NCI-H446 (cell line): ENCODE data around the gene NT5C3A.
"Not testable (repeated sequence)": the region's sequence is repeated elsewhere in the genome, so short reads cannot be mapped to it uniquely, and the experiment has no call there.

Experiments used
- DNase-seq, 2 experiments: peaks; one replicate each; lab custom pipeline; 2025; lab: John Stamatoyannopoulos, UW

NT5C3A gene

GRCh38 chr7:33062023-33062781 lies at the start of gene NT5C3A:
NT5C3A (minus strand) TSS chr7:33062776; CDS start chr7:33062705, 71 bp downstream.
- peak in 1 of 2 experiments; percentile 39 for DNase-seq

- DNase-seq = no peak
Measured at GRCh38 chr7:33111614-33112013, 49.0 kb upstream of the NT5C3A start.

GRCh38 chr7:33109758-33110238 lies 47.2 kb upstream of the NT5C3A start:
- DNase-seq = peak in 1 of 2 experiments; percentile 24

- peak; percentile 47 to 79 for DNase-seq
Measured at GRCh38 chr7:33109005-33109757, 46.6 kb upstream of the NT5C3A start, which contains the start of gene RP9. RP9 (minus strand) TSS chr7:33109404; CDS start chr7:33109372, 32 bp downstream.

- no peak for DNase-seq
Measured at GRCh38 chr7:33108554-33109004, 46.0 kb upstream of the NT5C3A start.

- peak; percentile 4 to 19 for DNase-seq
Measured at GRCh38 chr7:33107136-33108066, 44.8 kb upstream of the NT5C3A start.

GRCh38 chr7:33101906-33102305 lies 39.3 kb upstream of the NT5C3A start:
- no peak for DNase-seq

- no peak for DNase-seq
Measured at GRCh38 chr7:33100770-33101169, 38.2 kb upstream of the NT5C3A start.

GRCh38 chr7:33099154-33099940 lies 36.8 kb upstream of the NT5C3A start:
- no peak for DNase-seq

GRCh38 chr7:33094745-33095275 lies 32.2 kb upstream of the NT5C3A start:
- DNase-seq = not testable (repeated sequence)

GRCh38 chr7:33093266-33093665 lies 30.7 kb upstream of the NT5C3A start:
- no peak for DNase-seq

GRCh38 chr7:33091641-33092191 lies 29.1 kb upstream of the NT5C3A start:
- DNase-seq = no peak

- no peak for DNase-seq
Measured at GRCh38 chr7:33091111-33091531, 28.5 kb upstream of the NT5C3A start.

- DNase-seq = no peak
Measured at GRCh38 chr7:33089142-33089541, 26.6 kb upstream of the NT5C3A start.

GRCh38 chr7:33087858-33088257 lies 25.3 kb upstream of the NT5C3A start:
- DNase-seq = no peak

GRCh38 chr7:33087356-33087755 lies 24.8 kb upstream of the NT5C3A start:
- no peak for DNase-seq

GRCh38 chr7:33079763-33080690 lies 17.5 kb upstream of the NT5C3A start:
- DNase-seq = no peak

- no peak for DNase-seq
Measured at GRCh38 chr7:33079096-33079495, 16.5 kb upstream of the NT5C3A start.

- no peak for DNase-seq
Measured at GRCh38 chr7:33076737-33077136, 14.2 kb upstream of the NT5C3A start.
